HCT116 (cell line): ENCODE measurements around the gene PAK6. TPM values are rescaled to one million over a fixed set of nuclear protein-coding genes. Genes with fewer than 3 reads are reported as not detected.

ENCODE experiments used
- ATAC-seq: fragments of 200-7000 bp; cut with Tn5 transposase; 2 replicates; pipeline ENCODE4 v1.9.1; 2020; ENCODE audit warnings: mild to moderate bottlenecking, moderate library complexity
- BruUV-seq: library from RNA; stranded (reverse); fragments of 400-500 nt; replicated peaks from 2 replicates; lab custom pipeline; 2021; lab: Mats Ljungman, UMichigan
- CTCF ChIA-PET: fragments of 300-600 bp; sonication (Branson Sonifier 250); formaldehyde crosslinking; loops from one replicate; lab custom pipeline; 2021; ENCODE audit warnings: antibody characterized with exemption; lab: Charles Lee
- POLR2A ChIA-PET: fragments of 300-600, 350-600 bp; sonication (Branson Sonifier 250); formaldehyde crosslinking; loops from one replicate; lab custom pipeline; 2021; ENCODE audit warnings: antibody characterized with exemption; lab: Charles Lee
- RAD21 ChIA-PET, 2 experiments: fragments of 300-600 bp; sonication (Branson Sonifier 250); formaldehyde crosslinking; loops; one replicate each; lab custom pipeline; 2023; ENCODE audit warnings: low total read pairs in 2 of 2; ENCODE audit not compliant: uncharacterized antibody in 2 of 2, unreplicated experiment in 2 of 2, low non-redundant PET in 1 of 2; lab: Charles Lee
- DNase-seq: peaks from one replicate; pipeline ENCODE4 v3.0.0-alpha.2; 2010; ENCODE audit warnings: low read depth, low spot score
- H2AFZ ChIP-seq: fragments of 200-600 bp; shearing (Covaris generic), sonication (generic); 2 replicates; pipeline ENCODE4 v1.6.1; 2017; ENCODE audit warnings: low read depth, mixed run types, mixed read lengths, antibody characterized with exemption, low read length; ENCODE audit not compliant: poor library complexity, severe bottlenecking
- H3K27ac ChIP-seq: 2 replicates; pipeline ENCODE4 v1.5.1; 2012; ENCODE audit warnings: low read depth, low read length
- H3K27me3 ChIP-seq: fragments of 200-600 bp; sonication (generic); 2 replicates; pipeline ENCODE4 v1.6.1; 2016; ENCODE audit warnings: mixed run types, low read length, mixed read lengths; ENCODE audit not compliant: insufficient read depth
- H3K36me3 ChIP-seq, 2 experiments: fragments of 200-500 bp in 1 of 2; fragments of 200-600 bp in 1 of 2; sonication (Bioruptor generic) in 1 of 2; sonication (generic) in 1 of 2; 2 replicates each; pipeline versions ENCODE4 v1.5.1 to v1.6.1; 2014 to 2016; ENCODE audit warnings: low read length in 2 of 2, inconsistent platforms in 1 of 2, mixed read lengths in 1 of 2, mixed run types in 1 of 2; ENCODE audit not compliant: insufficient read depth in 2 of 2, control insufficient read depth in 1 of 2
- H3K4me1 ChIP-seq, 2 experiments: fragments of 200-600 bp in 1 of 2; sonication (generic) in 1 of 2; 2 replicates each; pipeline versions ENCODE4 v1.5.1 to v1.6.1; 2012 to 2017; ENCODE audit warnings: low read length in 2 of 2, inconsistent platforms in 1 of 2, mild to moderate bottlenecking in 1 of 2, mixed read lengths in 1 of 2, mixed run types in 1 of 2, moderate library complexity in 1 of 2; ENCODE audit not compliant: insufficient read depth in 2 of 2, control insufficient read depth in 1 of 2
- H3K4me2 ChIP-seq: fragments of 200-600 bp; sonication (generic); 2 replicates; pipeline ENCODE4 v1.6.1; 2017; ENCODE audit warnings: mixed run types, low read length, mixed read lengths
- H3K4me3 ChIP-seq, 2 experiments: fragments of 200-600 bp in 1 of 2; sonication (generic) in 1 of 2; replicated peaks in 1 of 2; 2 replicates each; pipeline ENCODE4 v1.5.1; 2011 to 2016; ENCODE audit warnings: low read length in 2 of 2, control low read depth in 1 of 2, low read depth in 1 of 2, mild to moderate bottlenecking in 1 of 2, mixed read lengths in 1 of 2, mixed run types in 1 of 2
- H3K79me2 ChIP-seq: fragments of 200-600 bp; sonication (generic); 2 replicates; pipeline ENCODE4 v1.6.1; 2017; ENCODE audit warnings: mild to moderate bottlenecking, mixed run types, low read length, moderate library complexity, mixed read lengths; ENCODE audit not compliant: insufficient read depth
- H3K9ac ChIP-seq: fragments of 200-600 bp; sonication (generic); 2 replicates; pipeline ENCODE4 v1.6.1; 2016; ENCODE audit warnings: low read length, mixed read lengths
- H3K9me2 ChIP-seq: fragments of 200-600 bp; sonication (generic), shearing (Covaris generic); 2 replicates; pipeline ENCODE4 v1.6.1; 2017; ENCODE audit warnings: mixed run types, mild to moderate bottlenecking, moderate library complexity; ENCODE audit not compliant: insufficient read depth
- H3K9me3 ChIP-seq, 2 experiments: fragments of 200-500 bp in 1 of 2; fragments of 200-600 bp in 1 of 2; sonication (Bioruptor generic) in 1 of 2; sonication (generic) in 1 of 2; 2 replicates each; pipeline ENCODE4 v1.6.1; 2014 to 2017; ENCODE audit warnings: low read length in 2 of 2, mixed read lengths in 2 of 2, inconsistent platforms in 1 of 2, low read depth in 1 of 2, mild to moderate bottlenecking in 1 of 2, mixed run types in 1 of 2, moderate library complexity in 1 of 2; ENCODE audit not compliant: control insufficient read depth in 1 of 2, insufficient read depth in 1 of 2
- H4K20me1 ChIP-seq: fragments of 200-600 bp; sonication (generic), shearing (Covaris generic); 2 replicates; pipeline ENCODE4 v1.6.1; 2017; ENCODE audit warnings: mixed run types, mild to moderate bottlenecking, moderate library complexity; ENCODE audit not compliant: insufficient read depth
- ATF3 ChIP-seq: IDR thresholded peaks from 2 replicates; pipeline ENCODE4 v1.6.1; 2012
- CBX3 ChIP-seq: IDR thresholded peaks from 2 replicates; pipeline ENCODE4 v1.6.1; 2012; ENCODE audit warnings: low read depth
- CTCF ChIP-seq, 3 experiments: fragments of 200-600 bp in 1 of 3; sonication (generic) in 1 of 3; IDR thresholded peaks in 2 of 3; conservative IDR thresholded peaks in 1 of 3; 2 replicates each; pipeline ENCODE4 v1.5.1; 2012 to 2017; ENCODE audit warnings: low read depth in 2 of 3, low read length in 2 of 3, antibody characterized with exemption in 1 of 3, borderline replicate concordance in 1 of 3, control low read depth in 1 of 3, mild to moderate bottlenecking in 1 of 3, mixed read lengths in 1 of 3, mixed run types in 1 of 3, moderate library complexity in 1 of 3; ENCODE audit not compliant: insufficient read depth in 1 of 3
- EGR1 ChIP-seq: IDR thresholded peaks from 2 replicates; pipeline ENCODE4 v1.6.1; 2012; ENCODE audit warnings: low read depth
- ELF1 ChIP-seq: IDR thresholded peaks from 2 replicates; pipeline ENCODE4 v1.6.1; 2012; ENCODE audit warnings: low read depth, borderline replicate concordance
- EZH2 ChIP-seq: fragments of 200-600 bp; sonication (generic); IDR thresholded peaks from 2 replicates; pipeline ENCODE4 v1.6.1; 2017; ENCODE audit warnings: antibody characterized with exemption, mixed run types
- EZH2phosphoT487 ChIP-seq: fragments of 200-600 bp; IDR thresholded peaks from 2 replicates; pipeline ENCODE4 v1.6.1; 2018; ENCODE audit warnings: antibody characterized with exemption, borderline replicate concordance
- FOSL1 ChIP-seq: IDR thresholded peaks from 2 replicates; pipeline ENCODE4 v1.6.1; 2012; ENCODE audit warnings: low read depth
- JUND ChIP-seq: IDR thresholded peaks from 2 replicates; pipeline ENCODE4 v1.6.1; 2012
- MAX ChIP-seq: IDR thresholded peaks from 2 replicates; pipeline ENCODE4 v1.6.1; 2012
- POLR2AphosphoS5 ChIP-seq: IDR thresholded peaks from 2 replicates; pipeline ENCODE4 v1.6.1; 2011; ENCODE audit warnings: mild to moderate bottlenecking, low read depth, low read length, moderate library complexity
- RAD21 ChIP-seq: IDR thresholded peaks from 2 replicates; pipeline ENCODE4 v1.6.1; 2012; ENCODE audit warnings: low read depth, mild to moderate bottlenecking
- REST ChIP-seq: IDR thresholded peaks from 2 replicates; pipeline ENCODE4 v1.6.1; 2012; ENCODE audit warnings: low read depth
- SP1 ChIP-seq: IDR thresholded peaks from 2 replicates; pipeline ENCODE4 v1.6.1; 2012; ENCODE audit warnings: low read depth
- SRF ChIP-seq: IDR thresholded peaks from 2 replicates; pipeline ENCODE4 v1.6.1; 2012; ENCODE audit warnings: low read depth
- TCF7L2 ChIP-seq: IDR thresholded peaks from 2 replicates; pipeline ENCODE4 v1.7.0; 2011; ENCODE audit warnings: borderline replicate concordance, inconsistent platforms; ENCODE audit not compliant: insufficient read depth, insufficient read length; ENCODE audit errors: extremely low read depth
- ZBTB33 ChIP-seq: IDR thresholded peaks from 2 replicates; pipeline ENCODE4 v1.6.1; 2011; ENCODE audit warnings: mild to moderate bottlenecking, low read length, moderate library complexity; ENCODE audit not compliant: insufficient replicate concordance; ENCODE audit errors: extremely low read depth
- ZFX ChIP-seq: fragments of 450-650 bp; IDR thresholded peaks from 2 replicates; pipeline ENCODE4 v1.6.1; 2017
- ZNF274 ChIP-seq: fragments of 200-500 bp; sonication (Bioruptor generic); IDR thresholded peaks from 2 replicates; pipeline ENCODE4 v1.6.1; 2014; ENCODE audit warnings: mild to moderate bottlenecking, low read depth, low read length, inconsistent platforms
- intact Hi-C: fragments of 100-400 bp; cut with micrococcal nuclease; formaldehyde crosslinking; loops from 2 replicates; pipeline ENCODE4 v1.10.0; 2022
- total RNA-seq: library from RNA; stranded (reverse); gene quantifications from one replicate; pipeline ENCODE4 v1.2.1, GENCODE V29; 2021; ENCODE audit not compliant: unreplicated experiment

The PAK6 gene
- total RNA-seq, 1 experiment from 2014 or later: 19.9 TPM

GRCh38 chr15:40250771-40251483, 12.1 kb downstream of the PAK6 start:
- Histone ChIP-seq H2AFZ (no peak overlapping the region), H3K9ac (no peak overlapping the region), H3K27ac (no peak overlapping the region), H3K4me1 (peaks cover 14 to 36% of the 10 kb centered on the region in 2 experiments), H4K20me1 (no peaks in the 10 kb centered on the region), H3K36me3 (peaks cover under 1 to 4% of the 10 kb centered on the region in 2 experiments; a peak in 3 of 4 replicates)
- CTCF ChIA-PET: interaction anchor here (1.0 kb wide), 1 partner anchor 28 kb away, joined by 4 read pairs; no protein-coding TSS in a partner anchor
- intact Hi-C loops: no loop called here
- no peak for ATAC-seq
- no peak for TF ChIP-seq SP1
- no peak for TF ChIP-seq ATF3
- TF ChIP-seq ZNF274: no peak
- no peak for TF ChIP-seq JUND
- no peak for TF ChIP-seq EZH2
- no peak for TF ChIP-seq ZFX
- no peak for TF ChIP-seq POLR2AphosphoS5
- no peak for TF ChIP-seq FOSL1
- no peak for TF ChIP-seq RAD21
- no peak for TF ChIP-seq ELF1
- TF ChIP-seq ZBTB33: no peak
- no peak for TF ChIP-seq TCF7L2
- TF ChIP-seq CBX3: no peak
- no peak for TF ChIP-seq REST
- TF ChIP-seq CTCF (IDR thresholded peaks at IDR 0.05 in 2 of 3, conservative IDR thresholded peaks at IDR 0.05 in 1 of 3; ENCODE audit: borderline replicate concordance in 1 of 3, insufficient read depth in 1 of 3, low read depth in 2 of 3, low read length in 2 of 3): no peak
- no peak for TF ChIP-seq EZH2phosphoT487
- TF ChIP-seq SRF: no peak
- TF ChIP-seq EGR1: no peak
- no peak for TF ChIP-seq MAX
- TF ChIP-seq, all 23 proteins: peak for 0
- H3K4me3 ChIP-seq: no peak overlapping the region
- no TSS peak for BruUV-seq
- no peak overlapping the region for H3K4me2 ChIP-seq
- RAD21 ChIA-PET: no interaction called here
- H3K9me2 ChIP-seq: no peaks in the 10 kb centered on the region
- no peak for DNase-seq
- no peaks in the 10 kb centered on the region for H3K27me3 ChIP-seq
- no peaks in the 10 kb centered on the region for H3K9me3 ChIP-seq
- POLR2A ChIA-PET: no interaction called here
- H3K79me2 ChIP-seq: peaks cover 18% of the 10 kb centered on the region; the same call in 1 of the 2 replicates
